ENCODE measurements around the gene FAM184A.
"Not testable (repeated sequence)": the region's sequence is repeated elsewhere in the genome, so short reads cannot be mapped to it uniquely, and the experiment has no call there.

FAM184A gene

DNA sequence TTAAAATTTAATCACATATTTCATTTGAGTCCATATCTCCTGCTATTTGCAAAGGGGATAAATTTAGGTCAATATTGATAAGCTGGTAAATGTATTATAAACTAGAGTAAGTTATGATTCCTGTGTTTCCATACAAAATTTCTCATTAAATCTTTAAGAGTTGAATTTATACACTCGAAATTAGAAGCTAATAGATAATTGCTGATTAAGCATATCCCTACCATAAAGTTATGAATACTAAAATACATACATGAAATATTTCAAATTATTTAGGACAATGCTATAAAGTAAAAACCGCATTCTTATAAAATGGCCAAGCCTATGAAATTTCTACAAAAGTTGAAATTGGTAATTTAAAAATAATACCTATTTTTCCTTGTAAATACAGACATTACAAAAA, 71.5 kb downstream of the FAM184A start:
- DNase-seq: no peak

DNA sequence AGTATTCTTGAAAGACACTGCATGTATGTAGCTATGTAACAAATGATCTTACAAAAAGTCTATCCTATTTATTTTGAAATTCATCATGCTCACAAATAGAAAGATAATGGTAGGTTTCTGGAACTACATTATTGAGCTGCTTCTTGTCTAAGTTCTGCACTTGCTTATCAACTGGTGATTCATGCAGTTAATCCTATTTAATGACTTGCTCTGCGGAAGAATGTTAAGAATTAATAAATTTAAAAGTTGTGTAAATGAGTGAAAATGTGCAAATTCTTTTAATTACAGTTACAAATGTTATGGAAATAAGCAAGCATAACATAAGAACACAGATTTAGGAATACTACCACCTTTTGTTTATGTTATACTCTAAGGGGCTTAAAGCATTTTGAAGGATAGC, 76.4 kb downstream of the FAM184A start:
- no peak for DNase-seq

DNA sequence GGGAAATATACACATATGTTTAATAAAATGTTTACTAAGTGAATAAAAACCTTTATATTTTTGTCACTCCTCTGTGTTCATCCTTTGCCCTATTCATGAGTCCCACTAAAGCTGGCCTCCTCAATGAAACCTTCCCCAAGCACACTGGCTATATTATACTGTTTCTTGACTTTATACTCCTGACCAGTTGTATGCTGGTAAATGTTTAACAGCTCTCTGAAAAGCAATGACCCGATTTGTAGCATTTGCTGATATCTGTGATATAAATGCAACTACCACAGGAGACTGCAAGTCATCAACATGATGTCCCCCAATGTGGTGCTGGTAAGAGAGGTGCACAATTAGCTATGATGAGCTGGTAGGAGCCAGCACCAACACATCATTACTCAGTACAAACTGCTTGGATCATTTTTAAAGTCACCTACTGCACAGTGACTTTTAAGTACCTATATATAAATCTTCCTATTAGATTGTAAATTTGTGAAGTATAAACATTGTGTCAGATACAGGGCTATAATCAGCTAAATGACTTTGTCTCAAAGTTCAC, 78.9 kb downstream of the FAM184A start:
- DNase-seq: no peak

DNA sequence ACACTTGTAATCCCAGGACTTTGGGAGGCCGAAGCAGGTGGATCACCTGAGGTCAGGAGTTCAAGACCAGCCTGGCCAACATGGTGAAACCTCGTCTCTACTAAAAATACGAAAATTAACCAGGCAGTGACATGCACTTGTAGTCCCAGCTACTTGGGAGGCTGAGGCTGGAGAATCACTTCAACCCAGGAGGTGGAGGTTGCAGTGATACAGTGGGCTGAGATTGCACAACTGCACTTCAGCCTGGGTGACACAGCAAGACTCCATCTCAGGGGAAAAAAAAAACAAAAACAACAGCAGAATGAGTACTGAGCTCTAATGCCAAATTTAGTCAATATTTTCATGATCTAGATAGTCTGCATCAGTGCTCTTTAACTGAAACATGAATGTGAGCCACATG, 81.0 kb downstream of the FAM184A start:
- DNase-seq: not testable (repeated sequence)

DNA sequence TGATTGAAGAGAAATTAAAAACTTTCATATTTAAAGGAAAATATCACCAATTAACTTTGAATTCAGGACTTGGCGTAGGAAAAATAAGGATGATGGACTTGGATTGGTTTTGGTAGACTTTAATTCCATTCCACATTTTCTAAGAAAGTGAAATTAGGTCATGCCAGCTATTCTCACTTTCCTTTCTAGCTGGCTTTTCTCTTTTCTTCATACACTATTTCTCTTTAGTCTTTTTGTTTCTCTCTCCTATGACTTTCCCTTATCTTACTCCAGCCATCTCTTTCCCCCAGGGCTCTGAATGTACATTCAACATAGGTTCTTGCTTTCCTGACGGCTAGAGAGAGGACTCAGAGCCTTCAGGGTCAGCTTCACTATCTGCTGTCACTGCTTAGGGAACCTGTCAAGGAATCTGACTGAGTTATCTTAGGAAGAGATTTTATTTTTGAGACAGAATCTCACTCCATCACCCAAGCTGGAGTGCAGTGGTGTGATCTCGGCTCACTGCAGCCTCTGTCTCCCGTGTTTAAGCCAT, 82.1 kb downstream of the FAM184A start:
- DNase-seq: no peak

DNA sequence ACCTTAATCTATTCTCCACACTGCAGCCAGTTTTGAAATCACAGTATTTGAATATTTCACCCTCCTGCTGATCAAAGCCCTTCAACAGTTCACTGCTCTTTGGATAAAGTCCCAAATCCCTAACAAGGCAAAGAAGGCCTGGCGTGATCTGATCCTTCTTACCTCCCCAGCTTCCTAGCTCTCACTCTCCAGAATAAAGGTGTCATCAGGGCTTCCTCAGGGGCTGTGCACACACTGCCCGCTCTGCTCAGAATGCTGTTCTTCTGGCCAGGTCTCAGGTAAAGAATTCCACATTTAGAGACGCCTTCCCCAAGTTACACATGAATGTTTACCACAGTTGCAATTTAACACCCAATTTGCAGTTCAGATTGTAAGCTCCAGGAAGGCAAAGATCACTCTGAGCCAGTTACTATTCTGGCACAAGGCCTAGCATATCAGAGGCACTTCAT, 84.6 kb downstream of the FAM184A start:
- no peak for DNase-seq

DNA sequence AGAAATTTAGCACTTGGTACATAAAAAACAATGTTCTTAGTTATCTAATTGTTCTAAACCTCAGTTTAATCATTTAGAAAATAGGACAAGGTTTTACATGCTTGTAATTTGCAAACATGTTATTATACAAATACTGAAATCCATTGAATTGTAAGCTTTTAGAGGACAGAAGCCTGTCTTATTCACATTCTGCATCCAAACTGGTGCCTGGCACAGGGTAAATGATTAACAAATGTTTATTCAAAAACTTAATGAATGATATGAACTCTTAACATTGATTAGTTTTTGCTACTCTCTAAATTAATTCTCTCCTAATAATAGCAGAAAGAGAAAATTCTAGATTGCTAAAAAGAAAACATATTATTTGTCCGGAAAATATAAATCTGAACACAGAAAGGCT, 85.1 kb downstream of the FAM184A start:
- no peak for DNase-seq

DNA sequence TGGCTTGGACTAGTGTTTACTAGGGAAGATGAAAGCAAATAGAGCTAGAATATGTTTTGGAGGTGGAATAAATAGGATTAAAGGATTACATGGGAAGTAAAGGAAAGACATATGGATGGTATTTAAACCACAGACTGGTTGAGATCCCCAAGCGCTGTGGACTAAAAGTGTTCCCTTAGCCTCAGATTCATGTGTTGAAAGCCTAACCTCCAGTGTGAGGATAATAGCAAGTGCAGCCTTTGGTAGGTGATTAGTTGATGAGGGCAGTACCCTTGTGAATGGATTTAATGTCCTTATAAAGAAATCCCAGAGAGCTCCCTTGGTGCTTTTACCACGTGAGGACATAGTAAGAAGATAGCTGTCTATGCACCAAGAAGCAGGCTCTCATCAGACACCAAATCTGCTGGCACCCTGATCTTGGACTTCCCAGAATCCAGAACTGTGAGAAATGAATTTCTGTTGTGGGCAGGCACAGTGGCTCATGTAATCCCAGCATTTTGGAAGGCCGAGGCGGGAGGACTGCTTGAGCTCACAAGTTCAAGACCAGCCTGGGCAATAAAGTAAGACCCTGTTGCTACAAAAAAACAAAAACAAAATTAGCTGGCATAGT, 86.2 kb downstream of the FAM184A start:
- no peak for DNase-seq

DNA sequence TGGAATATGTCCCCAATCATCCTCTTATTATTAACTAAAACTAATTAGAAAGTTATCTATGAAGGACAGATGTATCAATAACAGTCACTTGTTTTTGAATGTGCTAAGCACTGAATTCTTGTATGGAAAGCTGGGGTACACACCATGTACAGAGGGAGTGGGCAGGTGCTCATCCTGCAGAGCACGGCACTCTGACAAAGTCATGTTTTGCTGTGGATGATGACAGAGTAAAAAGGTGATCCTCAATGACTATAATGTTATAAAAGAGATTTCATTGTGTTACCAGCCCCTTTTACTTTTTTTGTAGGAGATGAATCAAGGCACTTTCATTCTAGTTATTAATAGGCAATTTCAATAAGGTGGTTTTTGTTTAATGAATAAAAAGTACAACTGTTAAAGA, 92.2 kb downstream of the FAM184A start:
- DNase-seq: no peak

DNA sequence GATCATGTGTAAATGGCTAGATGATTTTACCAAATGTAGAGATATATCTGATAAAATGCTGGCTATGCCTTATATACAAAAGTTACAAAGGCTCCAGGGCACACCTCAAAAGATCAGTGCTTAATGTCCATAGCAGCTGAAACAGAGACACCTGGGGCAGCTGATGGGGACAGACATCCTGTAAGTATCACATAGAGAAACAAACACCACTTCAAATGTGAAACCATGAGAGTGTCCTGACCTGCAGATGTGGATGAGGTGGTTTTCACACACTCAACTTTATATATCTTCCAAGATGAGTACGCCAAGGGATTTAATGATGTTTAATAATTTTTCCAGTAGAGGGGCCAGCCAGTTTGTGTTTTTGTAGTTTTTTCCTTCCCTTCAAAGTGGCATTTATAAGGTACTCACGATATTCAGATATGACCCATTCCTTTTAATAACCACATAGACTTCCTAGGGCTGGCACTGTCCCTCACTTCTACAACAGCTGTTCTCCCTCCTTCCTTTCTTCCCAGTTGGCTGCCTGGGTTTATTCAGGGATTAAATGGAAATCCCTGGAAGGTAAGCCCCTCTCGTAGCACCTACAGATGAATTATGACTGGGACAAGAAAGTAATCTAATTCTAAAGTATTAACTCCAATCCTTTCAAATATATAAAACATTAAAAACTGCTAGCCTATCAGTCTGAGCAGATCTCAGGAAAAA, 93.2 kb downstream of the FAM184A start:
- no peak for DNase-seq

DNA sequence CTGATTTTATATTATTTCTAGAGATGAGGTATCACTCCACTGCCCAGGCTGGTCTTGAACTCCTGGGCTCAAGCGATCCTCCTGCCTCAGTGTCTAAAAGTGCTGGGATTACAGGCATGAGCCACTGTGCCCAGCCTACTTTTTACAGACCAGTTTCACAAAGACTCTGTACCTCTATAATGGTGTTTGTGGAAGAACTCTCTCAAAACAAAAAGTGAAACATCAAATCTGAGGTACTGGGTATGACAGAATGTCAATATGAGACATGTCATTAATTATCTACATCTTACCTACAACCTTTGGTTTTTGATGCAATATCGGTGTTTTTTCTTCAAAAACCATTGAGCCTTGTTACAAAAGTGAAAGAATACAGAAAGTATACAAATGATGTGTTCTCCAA, 94.1 kb downstream of the FAM184A start:
- DNase-seq: no peak

DNA sequence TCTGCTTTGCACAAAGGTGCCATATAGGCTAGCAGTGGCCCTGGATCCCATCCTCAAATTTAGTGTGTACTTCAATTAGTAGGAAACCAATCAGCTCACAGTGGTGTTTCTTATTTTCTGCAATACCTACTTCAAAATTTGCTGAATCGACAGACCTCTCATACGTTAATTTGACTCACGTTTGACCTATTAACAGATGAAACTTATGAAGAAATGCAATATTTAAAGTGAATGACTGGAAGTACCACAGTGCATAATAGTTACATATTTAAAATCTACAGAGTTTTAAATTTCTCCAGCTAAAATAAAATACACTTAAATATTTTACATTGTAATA, 95.9 kb downstream of the FAM184A start:
- DNase-seq: no peak

DNA sequence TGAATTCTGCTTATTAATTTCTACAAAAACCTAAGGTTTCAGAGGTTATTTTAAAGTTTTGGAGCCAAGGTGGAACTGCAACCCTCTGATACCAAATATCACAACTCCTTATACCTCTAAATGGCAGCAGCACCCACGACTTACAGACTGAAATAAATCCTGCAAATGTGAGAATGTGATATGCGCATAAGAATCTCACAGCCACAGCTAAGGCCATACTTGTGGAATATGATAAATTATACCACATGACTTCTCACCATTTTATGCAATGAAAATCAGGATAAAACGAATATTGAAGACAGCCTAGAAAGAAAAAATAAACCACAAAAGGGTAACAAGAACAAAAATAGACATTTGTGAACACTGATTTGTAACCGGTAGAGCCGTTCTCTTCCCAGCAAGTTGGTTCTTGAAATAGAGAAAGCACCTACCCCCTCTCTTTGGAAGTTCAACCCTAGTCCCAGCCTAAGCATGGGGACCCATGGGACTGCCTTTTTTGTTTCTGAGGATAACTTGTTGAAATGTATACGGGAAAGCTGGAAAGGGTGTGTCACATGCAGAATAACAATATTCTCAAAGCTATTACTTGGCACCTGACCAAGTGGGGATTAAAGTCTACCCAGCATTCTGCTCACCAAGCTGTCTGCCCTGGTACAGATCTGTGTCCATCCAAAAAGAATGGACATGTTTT, 96.4 kb downstream of the FAM184A start:
- no peak for DNase-seq

DNA sequence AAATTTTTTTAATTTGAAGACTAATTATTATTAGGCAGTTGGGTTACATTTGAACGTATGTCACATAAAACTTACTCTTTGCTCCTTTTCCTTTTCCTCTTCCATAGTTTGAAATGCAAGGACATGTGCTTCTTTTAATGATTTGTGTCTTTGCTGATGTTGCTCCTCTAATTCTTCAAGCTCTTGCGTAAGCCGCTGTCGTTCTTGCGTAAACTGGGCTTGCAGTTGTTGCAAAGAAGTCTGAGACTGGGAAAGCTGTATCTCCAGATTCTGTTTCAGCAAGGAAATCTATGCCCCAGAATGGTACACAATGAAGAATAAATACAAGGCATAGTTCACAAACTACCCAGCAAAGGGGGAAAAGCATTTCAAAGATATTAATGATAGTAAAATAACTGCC, 98.4 kb downstream of the FAM184A start:
- peak; percentile 70 for DNase-seq

DNA sequence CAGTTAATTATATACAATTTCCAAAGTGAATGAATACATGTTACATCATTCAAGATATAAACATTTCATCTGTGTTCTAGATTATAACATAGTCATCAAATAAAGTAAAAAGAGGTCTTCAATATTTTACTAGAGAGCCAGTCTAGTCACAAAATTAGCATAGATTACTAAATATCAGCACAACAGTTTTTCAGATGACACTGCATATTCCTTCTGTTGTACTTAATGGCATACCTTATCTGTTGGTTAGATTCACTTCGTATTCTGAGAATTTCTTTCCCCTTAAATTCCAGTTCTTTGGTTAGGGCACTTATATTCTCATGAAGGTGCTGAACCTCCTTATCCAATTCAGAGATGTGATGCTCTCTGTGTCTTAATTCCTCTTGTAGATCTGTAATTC, 103.7 kb downstream of the FAM184A start:
- no peak for DNase-seq

DNA sequence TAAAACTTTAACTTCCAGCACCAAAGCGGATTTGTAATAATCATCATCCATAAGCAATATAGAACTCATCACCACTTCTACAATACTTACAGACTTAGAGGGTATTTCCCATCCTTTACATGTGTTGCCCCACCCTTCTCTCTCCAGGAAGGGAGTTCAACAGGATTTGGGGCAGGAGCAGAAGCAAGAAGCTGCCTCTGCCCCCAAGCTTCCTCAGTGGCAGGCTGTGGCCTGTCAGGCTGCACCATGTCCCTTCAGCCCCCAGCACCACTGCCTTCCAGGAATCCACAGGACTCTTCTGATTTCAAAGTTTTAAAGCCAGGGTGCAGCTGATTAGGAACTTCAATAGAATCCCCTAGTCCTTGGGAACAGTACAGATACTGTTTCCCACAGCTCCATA, 106.8 kb downstream of the FAM184A start:
- DNase-seq: no peak

DNA sequence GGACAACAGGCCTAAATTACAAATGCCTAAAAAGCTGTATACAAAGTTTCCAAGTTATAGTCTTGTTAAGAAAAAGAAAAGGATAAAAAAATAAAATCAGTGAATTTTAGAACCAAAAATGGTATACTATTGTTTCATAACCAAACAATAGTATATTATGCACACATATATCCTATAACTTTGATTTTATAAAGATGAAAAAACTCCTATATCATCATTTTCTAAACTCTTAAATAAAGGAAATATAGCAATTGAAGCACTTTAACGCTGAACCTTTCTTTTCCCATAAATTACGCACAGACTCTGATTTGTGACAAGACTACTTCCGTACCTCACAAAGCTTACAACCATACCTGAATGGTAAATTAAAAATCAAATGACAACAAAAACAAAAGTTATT, 107.6 kb downstream of the FAM184A start:
- DNase-seq: no peak

DNA sequence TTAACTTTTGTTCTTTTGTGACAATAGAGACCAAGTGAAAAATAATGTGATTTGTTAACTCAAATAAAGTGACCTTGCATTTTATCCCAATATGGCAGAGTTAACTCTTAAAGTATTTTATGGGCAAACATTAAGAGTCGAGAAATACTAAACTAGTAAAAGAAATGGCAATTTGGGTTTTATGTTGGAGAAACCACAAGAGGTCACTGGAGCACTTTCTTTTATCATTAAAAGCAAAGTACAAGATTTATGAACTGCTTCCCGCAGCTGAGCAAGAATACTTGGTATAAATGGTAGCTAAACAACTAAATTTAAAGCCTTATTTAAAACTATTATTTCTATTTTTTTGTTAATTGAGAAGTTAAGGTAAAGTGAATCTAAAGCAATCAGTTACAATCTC, 110.0 kb downstream of the FAM184A start:
- peak; percentile 22 for DNase-seq

DNA sequence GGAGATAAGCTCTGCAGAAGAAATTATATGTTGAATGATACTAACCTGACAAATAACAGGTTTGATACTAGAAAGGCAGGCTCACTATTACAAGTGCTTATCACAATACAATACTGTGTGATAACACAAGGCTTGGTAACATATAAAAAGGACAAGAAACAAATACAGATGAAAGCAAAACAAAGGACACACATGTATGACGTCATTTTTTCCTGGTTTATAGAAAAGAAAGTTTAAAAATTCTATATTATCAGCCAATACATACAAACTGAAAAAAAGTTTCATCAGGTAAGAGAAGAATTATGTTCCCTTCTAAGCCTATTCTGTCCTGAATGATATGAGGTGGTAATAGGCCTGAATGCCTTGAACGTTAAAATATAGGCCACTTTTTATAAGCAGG, 111.2 kb downstream of the FAM184A start:
- no peak for DNase-seq

DNA sequence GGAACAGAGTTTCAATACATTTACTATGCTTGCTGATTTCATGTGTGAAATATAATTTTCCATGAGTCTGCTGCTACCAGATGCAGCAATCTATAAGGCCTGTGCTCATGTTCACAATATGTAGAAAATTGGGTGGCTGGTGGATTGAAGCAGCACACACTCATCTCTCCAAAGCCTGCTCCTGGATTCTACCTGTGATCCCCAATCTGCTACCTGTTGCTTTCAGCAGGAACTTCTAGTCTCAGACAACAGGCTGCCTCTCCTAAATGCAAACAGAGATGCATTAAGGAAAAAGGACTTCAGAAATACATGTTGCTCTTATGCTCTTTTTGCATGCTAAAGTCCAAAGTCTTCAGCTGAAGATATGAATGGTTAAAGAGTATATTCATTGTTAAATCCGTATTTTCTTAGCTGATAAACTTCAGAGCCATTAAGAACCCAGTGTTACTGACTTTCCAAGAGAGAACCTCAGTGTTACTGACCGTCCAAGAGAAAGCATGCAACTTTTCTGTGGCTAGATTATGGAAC, 112.6 kb downstream of the FAM184A start:
- DNase-seq: no peak

DNA sequence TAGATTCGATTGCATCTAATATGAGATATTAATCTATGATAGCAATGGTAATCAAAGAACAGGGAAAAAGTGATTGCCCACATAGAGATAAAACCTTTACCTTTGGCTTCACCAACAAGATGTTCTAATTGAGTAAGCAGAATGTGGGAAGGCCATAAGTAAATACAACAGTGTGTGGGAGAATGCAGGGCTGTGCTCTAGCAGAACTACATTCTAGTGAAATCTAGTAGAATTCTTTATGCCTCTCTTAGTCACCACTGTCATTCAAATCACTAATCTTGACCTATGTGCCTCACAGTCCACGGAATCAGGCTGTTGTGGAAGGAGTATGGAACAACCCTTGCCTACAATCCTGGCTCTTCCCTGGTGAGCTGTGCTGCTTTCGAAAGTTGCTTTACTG, 113.1 kb downstream of the FAM184A start:
- DNase-seq: no peak

DNA sequence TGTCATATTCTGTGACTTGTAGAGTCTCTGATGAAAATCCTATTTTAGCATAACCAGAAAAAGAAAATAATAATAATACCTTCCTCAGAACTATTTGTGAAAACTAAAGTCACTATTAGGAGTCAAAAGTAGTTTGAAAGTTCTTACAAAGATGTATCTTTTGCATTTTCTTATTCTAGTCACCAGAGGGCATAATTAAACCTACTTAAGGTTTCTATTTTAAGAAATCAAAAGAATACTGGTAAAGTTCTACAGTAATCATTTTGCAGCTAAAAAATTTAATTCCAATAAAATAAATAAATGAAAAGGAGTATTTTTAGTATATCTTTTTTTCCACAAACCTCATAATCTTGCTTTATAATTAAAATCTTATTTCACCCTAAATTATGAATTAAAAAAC, 115.5 kb downstream of the FAM184A start:
- peak; percentile 22 for DNase-seq

DNA sequence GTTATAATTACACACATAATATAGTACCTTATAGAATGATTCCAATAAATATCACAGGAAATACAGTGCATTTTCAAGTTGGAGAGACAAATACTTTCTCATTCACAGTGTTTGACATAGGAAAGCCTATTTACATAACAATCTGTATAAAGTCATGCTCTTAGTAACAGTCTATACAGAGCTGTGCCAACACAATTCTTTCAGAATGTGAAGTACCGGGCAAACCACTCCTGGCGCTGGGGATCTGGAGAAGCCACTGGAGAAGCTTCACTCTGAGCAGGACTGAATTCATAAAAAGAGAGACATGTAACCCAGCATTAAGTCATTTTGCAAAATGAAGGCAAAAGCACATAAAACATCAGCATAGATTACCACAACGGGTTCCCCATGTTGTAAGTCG, 118.6 kb downstream of the FAM184A start:
- DNase-seq: no peak

DNA sequence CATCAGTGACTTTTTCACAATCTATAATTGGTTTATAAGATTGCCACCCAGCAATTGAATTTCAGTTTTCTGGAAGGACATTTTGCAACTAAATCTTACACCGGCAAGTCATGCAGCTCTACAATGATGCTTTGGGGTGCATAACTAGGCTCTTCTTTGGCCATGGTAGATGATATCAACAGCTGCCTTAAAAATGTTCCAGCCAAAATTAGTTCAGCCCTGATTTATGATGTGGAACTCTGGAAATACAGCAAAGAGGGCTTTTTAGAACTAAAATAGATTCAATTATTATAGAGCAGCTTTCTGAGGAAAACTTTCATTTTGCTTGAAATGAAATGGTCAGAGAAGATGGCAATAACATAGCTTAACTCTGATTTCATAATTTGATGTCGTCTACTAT, 125.1 kb downstream of the FAM184A start:
- no peak for DNase-seq

Measured in suppressor macrophage treated with lipopolysaccharide for 4 hours (primary cell).